ENCODE data around the gene BATF3.
A peak's percentile ranks its signal among the peaks of the same experiment; 100 is the strongest.
"Not testable (repeated sequence)": the region's sequence is repeated elsewhere in the genome, so short reads cannot be mapped to it uniquely, and the experiment has no call there.

BATF3 gene

DNA sequence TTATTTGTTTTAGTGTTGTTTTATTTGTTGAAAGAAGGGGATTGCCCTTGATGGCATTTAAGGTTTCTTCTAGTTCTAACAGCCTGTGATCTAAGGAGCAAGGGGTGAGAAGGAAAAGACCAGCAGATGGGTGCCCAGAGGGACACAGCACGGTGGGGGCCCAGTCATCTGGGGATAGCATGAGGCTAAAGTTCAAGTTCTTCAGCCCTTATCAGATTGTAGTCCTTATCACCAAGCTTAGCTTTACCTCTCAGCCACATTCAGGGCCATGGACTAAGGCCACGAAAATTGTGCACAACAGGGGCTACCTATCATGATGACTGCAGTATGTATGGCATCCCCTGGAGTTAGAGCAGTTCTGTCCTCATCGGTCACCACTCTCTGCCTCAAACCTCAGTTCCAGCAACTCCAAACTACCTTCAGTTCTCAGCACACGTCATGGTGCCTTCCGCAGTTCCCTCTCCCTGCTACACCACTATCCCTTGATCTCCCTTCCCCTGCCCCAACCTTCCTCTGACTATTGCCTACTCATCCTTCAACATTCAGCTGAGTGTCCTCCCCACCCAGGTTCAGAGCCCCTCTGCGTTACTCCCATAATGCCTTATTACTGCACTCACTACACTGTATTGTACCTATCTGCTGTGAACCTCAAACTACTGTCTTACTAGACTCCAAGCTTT lies 54.6 kb downstream of the BATF3 start:
- in situ Hi-C loops (cut with MboI; ENCODE audit: low pct_unique_long_range_greater_than_20kb, low sequenced_read_pairs) = no loop called here
- no peak for DNase-seq

DNA sequence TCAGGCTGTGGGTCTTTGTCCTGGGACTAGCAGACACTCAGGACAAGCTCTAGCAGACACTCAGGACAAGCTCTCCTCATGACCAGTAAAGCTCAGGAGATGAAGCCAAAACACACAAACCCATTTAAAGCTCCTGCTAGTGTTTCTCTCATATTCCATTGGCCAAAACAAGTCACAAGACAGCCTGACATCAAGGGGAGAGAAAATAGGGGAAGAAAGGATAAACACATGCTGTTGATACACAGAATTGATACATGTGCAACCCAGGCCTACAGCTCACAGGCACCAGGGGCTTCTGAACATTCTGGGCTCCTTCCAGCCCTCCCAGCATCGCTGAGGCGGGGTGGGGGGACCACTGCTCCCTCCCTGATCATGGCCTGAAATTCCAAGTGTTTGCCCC lies 55.8 kb downstream of the BATF3 start:
- DNase-seq = no peak
- in situ Hi-C loops (cut with MboI; ENCODE audit: low pct_unique_long_range_greater_than_20kb, low sequenced_read_pairs) = no loop called here

DNA sequence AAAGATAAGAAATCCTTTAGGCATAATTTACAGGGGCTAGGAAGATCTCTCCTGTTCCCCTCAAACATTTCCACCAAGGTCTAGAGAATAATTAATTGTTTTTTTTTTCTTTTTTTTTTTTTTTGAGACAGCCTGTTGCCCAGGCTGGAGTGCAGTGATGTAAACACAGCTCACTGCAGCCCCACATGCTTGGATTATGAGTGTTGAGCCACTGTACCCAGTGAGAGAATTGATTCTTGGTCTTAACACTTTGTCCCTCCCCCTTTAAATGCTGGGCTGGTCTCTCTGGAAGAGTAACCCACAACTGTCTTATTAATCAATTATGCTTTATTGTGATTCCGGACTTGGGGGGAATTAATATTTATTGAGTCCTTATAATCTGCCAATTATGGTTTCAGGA lies 57.7 kb downstream of the BATF3 start:
- no peak for DNase-seq
- in situ Hi-C loops (cut with MboI; ENCODE audit: low pct_unique_long_range_greater_than_20kb, low sequenced_read_pairs) = no loop called here

DNA sequence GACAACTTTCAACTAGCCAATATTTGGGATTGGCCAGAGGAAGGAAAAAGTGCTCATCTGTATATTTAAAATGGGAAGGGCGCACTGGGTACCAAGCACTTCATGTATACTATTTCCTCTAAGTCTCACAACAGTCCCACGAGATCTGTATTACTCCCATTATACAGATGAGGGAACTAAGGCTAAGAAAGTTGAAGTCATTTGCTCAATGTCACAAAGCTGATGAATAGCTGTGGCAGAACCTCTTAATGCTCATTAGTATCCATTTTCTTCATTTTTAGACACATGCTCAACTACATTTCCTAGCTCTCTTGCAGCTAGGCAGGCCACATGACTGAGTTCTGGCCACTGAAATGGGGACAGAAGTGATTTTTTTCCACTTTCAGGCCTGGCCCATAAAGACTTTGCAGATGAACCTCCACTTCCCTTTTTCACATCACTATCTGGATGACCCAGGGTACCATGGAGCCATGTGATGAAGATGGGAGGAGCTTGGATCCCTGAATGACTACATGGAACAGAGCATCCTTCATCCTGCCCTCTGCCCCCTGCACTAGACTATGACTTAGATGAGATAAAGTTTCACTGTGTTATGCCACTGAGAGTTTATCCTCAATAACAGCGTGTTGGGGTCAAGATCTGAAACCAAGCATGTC lies 59.3 kb downstream of the BATF3 start:
- in situ Hi-C loops (cut with MboI; ENCODE audit: low pct_unique_long_range_greater_than_20kb, low sequenced_read_pairs) = no loop called here
- peak; percentile 53 for DNase-seq

DNA sequence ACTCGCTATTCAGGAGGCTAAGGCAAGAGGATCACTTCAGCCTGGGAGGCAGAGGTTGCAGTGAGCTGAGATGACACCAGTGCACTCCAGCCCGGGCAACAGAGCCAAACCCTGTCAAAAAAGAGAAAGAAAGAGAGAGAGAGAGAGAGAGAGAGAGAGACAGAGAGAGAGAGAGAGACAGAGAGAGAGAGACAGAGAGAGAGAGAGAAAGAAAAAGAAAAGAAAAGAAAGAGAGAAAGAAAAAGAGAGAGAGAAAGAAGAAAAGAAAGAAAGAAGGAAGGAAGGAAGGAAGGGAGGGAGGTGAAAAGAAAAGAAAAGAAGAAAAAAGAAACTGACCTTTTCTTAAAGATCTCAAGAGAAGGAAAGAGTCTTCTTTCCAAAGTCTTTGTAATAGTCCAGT lies 60.1 kb downstream of the BATF3 start:
- DNase-seq; in situ Hi-C loops (cut with MboI; ENCODE audit: low pct_unique_long_range_greater_than_20kb, low sequenced_read_pairs): not testable (repeated sequence)

DNA sequence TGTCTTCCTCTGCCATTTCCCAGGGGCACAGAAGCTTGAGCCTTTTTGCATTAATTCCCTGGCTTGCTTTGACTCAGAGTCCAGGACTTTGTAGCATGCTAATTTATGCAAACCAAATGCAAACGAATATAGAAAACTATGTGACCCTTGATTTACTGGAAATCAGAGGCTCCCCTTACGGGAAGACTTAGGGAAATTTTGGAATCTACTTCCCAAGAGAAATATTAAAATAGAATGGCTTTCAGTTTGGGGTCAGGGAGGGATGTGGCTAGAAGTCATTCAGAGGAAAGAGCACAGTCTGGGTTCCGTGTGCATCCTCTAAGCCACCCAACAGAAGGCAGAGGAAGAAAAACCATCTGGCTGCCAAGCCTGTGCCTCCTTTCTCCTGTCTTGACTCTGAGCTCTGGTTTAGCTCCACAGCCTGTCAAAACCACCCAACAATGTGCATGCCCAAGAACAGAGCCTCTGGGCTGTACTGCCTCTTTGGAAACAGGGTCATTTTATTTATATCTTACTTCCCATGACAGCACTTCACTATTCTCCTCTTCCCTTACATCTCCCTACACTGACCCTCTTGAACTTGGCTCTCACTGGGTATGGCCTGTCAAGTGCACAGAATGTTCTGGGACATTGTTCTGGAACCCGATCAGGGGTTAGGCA lies 61.0 kb downstream of the BATF3 start:
- in situ Hi-C loops (cut with MboI; ENCODE audit: low pct_unique_long_range_greater_than_20kb, low sequenced_read_pairs) = no loop called here
- DNase-seq = no peak

DNA sequence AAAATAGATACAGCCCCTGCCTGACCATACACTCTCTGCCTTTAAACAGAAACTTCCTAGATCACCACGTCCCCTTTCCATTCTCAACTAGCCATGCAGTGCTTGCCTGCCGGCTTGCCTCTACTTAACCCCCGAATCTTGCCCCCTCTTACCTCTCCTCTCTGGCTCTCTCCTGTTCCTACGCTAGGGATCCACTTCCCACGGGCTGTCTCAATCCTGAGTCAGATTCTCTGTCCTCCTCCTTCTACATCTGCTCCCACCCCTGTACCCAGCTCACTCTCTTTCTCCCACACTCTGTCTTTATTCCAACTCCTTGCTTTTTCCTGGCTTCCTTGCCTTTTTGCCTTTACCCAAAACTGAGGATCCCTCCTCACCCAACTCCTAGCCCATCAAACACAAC lies 61.7 kb downstream of the BATF3 start:
- no peak for DNase-seq

More for the DNA sequence above, 61.7 kb downstream of the BATF3 start:
- in situ Hi-C loops (cut with MboI; ENCODE audit: low pct_unique_long_range_greater_than_20kb, low sequenced_read_pairs) = no loop called here

Measured in KBM-7 (cell line).